GM19240 (cell line): ENCODE measurements around the gene BCS1L.

ENCODE experiments used
- DNase-seq: peaks from one replicate; pipeline ENCODE4 v3.0.0; 2011; ENCODE audit warnings: low spot score; ENCODE audit not compliant: insufficient read length

The BCS1L gene, protein sequence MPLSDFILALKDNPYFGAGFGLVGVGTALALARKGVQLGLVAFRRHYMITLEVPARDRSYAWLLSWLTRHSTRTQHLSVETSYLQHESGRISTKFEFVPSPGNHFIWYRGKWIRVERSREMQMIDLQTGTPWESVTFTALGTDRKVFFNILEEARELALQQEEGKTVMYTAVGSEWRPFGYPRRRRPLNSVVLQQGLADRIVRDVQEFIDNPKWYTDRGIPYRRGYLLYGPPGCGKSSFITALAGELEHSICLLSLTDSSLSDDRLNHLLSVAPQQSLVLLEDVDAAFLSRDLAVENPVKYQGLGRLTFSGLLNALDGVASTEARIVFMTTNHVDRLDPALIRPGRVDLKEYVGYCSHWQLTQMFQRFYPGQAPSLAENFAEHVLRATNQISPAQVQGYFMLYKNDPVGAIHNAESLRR

DNA sequence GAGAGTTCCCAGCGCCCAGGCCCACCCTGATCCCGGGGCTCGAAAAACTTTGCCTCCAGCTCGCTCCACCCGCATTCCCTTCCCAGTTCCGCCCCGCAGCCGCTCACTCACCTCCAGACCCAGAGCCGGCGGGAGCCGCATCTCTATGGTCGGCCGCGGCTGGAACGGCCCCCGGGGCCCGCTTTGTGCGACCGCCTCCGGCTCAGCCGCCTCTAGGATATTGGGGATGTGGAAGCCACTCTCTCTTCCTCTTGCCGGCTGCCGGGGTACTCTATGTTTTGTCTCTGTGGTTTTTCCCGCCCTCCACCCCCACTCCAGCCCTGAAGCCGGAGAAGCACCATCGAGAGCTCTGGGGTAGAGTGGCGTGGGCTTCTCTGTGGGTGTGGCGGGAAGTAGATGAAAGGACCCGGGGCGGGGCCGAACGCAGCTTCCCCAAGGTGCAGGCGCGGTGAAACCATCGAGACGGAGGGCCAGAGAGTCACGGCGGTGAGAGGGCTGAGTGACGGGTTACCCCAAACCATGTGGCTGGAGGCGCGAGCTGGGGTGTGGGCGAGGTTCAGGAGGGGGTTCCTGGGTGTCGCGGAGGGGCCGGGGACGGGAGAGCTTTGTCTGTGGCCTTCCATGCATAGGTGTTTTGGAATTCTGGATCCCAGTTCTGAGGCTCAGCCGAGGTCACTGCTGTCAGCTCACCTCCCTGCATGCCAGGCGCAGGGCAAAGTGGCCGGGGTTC lies at the start of gene BCS1L, which contains the start of gene ZNF142:
Gene BCS1L, plus strand, starts transcription at position 426 of the 730 bp plus-strand sequence. CDS start 1,305 bp downstream, outside the sequence.
Gene ZNF142, minus strand, starts transcription at position 366 of the 730 bp plus-strand sequence. CDS start 3,194 bp downstream, outside the sequence.
- DNase-seq, result peak; percentile 93

DNA sequence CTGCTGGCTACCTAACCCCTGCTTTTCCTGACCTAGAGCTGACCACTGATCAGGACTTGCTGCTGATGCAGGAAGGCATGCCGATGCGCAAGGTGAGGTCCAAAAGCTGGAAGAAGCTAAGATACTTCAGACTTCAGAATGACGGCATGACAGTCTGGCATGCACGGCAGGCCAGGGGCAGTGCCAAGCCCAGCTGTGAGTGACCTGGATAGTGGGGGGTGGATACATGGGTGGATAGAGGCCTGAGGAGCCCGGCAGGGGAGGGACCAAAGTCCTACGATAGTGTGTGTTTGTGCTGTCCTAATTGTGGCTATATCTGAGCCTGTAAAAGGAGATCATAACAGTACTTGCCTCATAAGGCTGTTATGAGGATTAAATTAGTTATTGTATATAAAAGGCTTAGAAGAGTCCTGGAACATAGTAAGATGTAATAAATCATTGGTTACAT lies 43.6 kb upstream of the BCS1L start:
- DNase-seq, result no peak

DNA sequence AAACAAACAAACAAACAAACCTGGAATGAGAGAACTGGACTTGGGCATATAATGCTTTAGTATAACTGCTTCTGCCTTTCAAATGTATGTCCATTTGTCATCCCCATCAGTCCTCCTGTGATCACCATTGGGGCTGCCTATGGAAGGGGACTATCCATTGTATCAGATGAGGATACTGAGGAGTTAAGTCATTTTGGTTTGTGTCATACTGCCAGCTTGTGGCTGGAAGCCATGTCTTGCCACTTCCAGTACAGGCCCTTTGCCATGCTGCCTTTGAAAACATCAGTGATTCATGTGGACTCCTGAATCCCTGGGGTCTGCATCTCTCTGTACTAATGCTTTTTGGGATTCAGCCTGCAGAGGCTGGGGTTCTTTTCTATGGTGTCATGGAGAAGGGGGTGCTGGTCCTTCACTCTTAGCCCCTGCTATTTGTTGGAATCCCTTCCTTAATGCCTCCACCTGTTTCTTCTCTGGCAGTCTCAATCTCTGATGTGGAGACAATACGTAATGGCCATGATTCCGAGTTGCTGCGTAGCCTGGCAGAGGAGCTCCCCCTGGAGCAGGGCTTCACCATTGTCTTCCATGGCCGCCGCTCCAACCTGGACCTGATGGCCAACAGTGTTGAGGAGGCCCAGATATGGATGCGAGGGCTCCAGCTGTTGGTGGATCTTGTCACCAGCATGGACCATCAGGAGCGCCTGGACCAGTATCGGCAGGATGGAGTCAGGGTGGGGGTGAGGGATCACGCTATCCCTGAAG lies 41.2 kb upstream of the BCS1L start:
- no peak for DNase-seq

DNA sequence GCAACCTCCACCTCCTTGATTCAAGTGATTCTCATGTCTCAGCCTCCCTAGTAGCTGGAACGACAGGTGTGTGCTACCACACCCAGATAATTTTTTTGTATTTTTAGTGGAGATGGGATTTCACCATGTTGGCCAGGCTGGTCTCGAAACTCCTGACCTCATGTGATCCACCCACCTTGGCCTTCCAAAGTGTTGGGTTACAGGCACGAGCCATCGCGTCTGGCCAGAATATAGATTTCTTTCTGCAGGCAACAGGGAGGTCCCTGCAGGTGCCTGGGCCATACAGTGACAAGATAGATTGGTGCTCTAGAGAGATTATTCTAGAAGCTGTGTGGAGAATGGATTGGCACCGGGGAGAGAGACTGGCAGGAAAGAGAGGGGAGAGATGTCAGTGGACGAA lies 38.5 kb upstream of the BCS1L start:
- no peak for DNase-seq

DNA sequence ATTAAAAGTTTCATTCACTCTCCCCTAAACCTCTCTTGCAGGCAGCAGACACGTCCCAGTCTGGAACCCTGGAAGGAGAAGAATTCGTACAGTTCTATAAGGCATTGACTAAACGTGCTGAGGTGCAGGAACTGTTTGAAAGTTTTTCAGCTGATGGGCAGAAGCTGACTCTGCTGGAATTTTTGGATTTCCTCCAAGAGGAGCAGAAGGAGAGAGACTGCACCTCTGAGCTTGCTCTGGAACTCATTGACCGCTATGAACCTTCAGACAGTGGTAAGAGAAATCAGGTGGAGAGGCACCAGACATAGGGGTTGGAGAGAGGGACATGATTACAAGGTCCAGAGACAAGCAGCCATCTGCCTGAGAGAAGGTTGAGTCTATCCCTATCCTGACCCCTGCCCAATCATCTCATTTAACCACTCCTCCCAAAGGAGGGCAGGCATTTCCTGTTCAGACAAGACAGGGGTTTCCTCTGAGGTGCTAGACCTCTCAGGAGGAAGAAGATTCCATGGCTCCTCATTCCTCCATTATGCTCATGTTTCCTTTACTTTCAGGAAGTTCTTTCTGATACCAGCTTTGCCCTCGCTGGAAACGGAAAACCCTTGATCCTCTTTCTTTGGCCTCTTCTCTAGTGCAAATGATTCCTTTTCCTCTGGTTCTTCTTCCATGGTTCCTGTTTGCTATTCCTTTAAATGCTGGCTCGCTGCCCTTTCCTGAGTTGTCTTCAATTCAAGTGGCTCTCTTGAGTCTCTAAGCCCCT lies 36.7 kb upstream of the BCS1L start:
- DNase-seq, result no peak

DNA sequence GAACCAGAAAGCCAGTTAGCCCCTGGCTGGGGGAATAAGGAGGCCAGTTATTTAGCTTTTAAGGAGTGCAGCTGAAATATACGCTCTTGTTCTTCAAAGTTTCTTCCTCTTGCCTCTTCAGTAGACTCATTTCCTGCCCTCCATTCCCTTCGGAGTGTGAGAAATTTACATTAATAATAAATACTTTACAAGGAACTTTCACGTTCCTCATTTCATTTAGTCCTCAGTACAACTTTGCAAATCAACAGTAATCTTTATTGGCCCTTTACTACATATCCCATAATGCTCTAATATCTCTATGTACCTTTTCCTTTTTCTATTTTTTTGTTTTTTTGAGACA lies 36.1 kb upstream of the BCS1L start:
- no peak for DNase-seq

DNA sequence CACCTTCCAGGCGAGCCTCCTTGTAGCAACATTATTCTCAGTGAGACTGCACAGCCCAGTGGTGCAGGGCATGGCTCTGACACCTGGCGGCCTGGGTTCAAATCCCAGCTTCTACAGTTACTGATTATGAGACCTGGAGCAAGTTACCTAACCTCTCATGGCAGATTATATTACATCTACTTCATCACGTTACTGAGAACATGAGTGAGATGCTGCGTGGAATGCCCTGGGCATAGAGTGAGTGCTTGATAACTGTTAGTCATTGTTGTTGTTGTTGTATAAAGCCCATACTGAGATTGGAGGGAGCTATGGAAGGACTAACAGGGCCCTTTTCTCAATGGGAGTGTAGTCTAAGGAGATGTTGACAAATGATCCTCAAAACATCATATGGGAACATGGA lies 33.1 kb upstream of the BCS1L start:
- DNase-seq, result no peak

DNA sequence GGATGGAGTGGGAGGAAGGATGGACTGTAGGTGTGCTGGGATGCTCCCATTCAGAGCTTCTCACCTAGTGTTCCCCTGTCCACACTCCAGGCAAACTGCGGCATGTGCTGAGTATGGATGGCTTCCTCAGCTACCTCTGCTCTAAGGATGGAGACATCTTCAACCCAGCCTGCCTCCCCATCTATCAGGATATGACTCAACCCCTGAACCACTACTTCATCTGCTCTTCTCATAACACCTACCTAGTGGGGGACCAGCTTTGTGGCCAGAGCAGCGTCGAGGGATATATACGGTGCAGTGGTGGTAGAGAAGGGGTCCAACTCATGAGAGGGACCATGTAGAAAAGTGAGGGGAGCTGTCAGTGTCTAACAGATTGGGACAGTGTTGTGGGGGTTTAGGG lies 31.5 kb upstream of the BCS1L start:
- DNase-seq, result no peak

DNA sequence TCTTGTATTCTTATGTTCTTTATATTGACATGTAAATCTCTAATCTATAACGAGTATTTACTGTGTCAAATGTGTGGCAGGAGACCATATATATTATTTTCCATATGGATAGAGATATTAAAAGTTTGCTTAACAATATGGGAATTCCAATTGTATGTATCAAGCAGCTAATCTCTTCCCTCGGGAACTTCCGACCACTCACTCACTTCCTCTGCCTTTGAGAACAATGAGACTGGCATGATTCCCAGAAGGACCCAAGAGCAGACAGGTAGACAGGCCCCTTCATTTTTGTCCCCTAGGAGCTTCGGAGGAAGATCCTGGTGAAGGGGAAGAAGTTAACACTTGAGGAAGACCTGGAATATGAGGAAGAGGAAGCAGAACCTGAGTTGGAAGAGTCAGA lies 27.6 kb upstream of the BCS1L start:
- DNase-seq, result no peak

DNA sequence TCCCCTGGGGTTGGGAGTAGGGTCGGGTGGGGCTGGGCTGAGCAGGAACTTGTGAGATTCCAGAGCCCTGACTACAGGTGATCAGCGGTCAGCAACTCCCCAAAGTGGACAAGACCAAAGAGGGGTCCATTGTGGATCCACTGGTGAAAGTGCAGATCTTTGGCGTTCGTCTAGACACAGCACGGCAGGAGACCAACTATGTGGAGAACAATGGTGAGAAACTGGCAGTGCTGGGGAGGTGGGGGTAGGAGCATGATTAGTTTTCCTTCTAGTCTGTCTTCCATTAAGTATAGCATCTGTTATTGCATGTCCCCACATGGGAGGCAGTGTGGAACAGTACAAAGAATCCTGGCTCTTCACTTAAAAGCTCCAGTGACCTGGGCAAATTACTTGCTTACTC lies 23.8 kb upstream of the BCS1L start:
- no peak for DNase-seq

DNA sequence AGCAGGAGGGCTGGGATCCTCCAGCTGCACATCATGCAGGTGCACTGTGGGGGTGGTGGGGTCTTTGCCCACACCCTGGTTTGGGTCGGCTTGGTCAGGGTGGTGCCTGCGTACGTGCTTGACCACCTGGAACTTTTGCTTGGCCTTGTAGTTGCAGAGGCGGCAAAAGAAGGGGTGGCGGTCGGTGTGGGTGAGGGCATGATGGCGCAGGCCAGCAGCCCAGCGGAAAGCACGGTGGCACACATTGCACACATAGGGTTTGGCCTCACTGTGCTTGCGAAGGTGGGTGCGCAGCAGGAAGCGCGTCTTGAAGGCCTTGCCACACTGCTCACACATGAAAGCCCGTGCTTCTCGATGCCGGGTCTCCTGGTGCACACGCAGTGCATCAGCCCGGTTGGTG lies 21.1 kb upstream of the BCS1L start:
- DNase-seq, result no peak

DNA sequence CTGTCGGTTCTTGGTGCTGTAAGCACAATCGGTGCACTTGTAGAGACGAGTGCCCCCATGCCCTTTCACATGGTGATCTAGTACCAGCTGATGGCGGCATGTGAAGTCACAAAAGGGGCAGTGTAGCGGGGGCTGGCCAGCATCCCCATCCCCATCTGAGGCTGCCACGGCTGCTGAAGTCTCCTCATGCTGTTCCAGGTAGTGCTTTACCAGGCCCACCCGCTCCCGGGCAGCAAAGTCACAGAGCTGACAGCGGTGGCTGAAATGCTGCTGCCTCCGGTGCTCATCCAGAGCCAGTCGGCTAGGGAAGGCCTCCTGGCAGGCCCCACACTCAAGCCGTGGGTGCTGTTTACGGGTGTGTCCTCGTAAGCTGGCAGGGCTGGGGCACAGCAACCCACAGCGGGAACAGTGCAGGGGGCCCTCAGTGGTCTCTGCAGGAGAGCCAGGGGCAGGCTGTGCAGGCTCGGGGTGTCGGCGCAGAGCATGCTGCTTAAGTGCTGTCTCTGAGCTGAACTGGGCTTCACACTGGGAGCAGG lies 17.3 kb upstream of the BCS1L start:
- DNase-seq, result no peak

DNA sequence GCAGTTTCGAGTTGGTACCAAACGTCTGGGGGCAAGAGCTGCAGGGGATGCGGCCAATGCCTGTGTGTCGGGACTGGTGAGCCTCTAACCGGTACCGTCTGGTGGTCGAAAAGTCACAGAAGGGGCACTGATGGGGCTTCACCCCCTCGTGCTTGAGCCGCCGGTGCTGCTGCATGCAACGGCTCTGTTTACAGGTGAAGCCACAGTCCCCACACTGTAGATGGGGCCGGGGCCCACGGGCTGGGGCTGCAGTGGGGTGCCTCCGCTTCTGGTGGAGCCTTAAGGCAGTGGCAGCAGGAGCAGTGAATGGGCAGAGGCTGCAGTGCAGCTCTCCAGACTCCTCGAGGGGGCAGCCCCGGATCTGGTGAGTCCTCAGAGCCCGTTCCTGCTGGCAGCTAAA lies 16.7 kb upstream of the BCS1L start:
- DNase-seq, result no peak

DNA sequence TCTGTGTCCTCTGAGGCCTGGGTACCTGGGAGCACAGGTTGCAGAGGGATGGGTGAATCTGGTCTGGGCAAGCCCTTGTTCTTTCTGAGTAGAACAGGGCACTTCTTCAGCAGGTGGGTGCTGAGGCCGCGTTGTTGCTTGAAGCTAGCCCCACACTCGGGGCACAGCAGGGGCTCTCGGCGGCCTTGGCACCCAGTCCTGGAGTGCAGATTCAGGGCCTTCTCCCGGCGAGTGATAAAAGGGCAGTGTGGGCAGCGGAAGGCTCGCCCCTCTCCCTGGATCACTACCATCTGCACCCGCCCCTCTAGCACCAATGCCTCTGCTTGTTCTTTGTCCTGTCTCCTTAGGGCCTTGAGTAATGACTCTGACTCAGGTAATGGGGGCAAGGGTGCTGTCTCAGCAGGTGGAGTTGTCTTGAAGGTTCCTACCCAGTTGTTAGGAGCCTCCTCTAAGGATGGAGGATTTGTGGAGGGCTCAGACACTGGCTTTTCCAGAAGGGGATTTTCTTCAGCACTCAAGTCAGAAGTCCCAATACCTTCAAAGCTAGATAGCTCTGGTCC lies 15.7 kb upstream of the BCS1L start:
- DNase-seq, result no peak

DNA sequence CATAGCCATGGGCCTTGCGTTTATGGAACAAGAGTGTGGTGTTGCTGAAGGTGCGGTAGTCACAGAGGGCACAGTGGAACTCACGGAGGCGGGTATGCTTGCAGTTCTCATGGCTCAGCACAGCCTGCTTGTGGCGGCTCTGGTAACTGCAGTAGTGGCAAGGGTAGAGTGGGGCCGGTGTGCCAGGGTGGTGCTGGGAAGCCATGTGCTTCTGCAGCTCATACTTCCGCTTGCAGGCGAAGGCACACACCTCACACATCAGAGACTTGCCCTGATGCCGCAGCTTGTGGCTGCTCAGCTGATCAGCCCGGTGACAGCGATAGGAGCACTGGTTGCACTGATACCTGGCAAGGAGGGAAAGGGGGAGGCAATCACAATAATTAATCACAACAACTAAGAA lies 14.8 kb upstream of the BCS1L start:
- DNase-seq, result no peak

DNA sequence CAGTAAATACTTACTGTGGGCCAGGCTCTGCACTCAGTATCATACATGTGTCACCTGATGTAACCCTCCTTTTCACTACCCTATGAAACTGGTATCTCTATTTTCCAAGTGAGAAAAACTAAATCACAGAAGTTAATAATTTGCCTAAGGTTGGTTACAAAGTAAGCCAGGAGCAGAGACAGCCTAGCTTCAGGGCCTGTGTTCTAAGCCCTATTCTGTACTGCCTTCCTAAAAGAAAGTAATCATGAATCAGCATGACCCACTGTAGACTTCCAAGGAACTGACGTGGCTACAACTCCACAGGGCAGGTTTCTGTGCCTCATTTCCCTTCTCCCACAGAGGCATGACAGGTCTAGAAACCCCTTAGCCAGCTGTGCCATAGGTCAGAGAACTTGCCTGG lies 14.4 kb upstream of the BCS1L start:
- DNase-seq, result no peak

DNA sequence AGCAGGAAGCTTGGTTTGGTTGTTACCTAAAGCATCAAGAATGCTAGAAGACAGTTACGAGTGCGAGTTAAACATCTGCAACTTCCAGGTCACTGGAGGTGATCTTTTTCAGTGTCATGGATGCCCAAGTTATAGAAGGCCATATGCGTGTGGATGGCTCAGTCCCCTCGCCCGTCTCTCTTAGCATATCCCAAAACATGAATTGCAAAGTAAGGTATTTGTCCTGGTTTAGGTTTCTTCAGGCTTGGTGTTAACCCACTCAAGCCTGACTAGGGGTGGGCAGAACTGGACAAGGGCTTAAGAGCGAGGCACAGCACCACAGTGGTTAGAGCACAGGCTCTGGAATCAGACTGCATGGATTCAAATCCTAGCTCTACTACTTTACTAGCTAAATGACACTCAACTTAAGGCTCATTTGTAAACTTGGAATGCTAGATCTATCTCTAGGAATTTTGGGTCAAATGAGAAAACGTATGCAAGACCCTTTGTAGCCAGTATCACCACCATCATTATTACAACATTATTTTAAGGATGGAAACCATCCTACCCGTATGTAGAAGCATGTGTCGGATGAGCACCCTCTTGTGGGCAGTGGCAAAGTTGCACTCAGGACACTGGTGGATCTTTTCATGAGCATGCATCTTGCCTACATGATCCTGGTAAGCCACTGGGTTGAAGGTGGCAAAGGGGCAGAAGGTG lies 11.2 kb upstream of the BCS1L start:
- peak; percentile 23 for DNase-seq

DNA sequence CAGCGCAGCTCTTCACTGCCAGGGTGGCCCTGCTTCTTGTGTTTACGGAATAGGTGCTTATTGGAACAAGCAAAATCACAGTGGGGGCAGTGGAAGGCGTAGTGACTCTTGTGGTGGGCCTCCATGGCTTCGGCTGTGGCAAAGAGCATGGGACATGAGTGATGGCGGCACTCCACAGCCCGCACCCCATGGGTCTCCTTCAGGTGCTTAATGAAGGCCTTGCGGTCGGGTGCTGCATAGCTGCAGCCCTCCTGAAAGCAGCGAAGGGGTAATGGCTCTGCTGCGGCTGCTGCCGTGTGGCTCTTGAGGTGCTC lies 10.7 kb upstream of the BCS1L start:
- no peak for DNase-seq

DNA sequence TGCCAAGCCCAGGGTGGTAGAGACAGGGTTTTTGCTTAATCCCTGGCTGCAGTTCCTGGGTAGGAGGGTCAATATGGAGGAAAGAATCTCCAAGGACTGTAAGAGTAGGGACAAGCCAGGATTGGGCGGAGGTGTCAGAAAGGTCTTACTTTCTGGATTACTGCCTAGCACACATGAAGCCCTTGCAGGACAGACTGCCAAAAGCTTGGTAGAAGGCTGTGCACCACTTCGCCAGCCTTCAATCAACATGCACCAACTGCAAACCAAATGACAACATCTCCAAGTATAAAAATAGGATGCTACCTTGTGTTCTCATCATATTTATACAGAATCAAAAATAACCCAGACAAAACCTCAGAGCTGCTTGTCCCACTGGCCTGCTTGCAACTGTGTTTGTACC lies 3.7 kb upstream of the BCS1L start:
- DNase-seq, result no peak

DNA sequence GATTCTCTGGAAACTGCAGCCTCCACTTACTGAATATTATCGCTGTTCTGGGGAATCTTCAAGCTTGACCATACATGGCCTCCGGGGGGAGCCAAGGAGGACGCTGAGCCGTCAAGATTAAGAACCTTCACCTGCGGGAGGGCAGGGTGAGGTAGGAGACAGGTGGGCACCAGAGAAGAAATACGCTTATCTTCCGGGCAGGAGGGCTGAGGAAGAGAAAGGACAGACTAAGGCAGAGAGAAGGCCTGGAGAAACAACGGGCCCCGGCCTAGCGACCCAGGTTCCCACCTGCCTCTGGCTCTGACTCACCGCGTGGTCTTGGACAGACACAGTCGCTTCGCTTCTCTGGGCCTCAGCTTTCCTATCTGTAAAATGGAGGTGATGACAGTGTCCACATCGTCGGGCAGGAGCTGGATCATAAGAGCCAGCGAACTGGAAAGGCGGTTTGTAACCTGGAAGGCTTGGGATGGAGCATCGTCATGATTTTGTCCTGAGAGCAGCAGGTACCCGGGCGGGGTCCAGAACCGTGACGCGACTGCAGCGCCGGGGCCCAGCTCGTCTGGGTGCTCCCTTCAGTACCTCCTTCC lies 719 bp upstream of the BCS1L start:
- DNase-seq, result peak; percentile 23
